Skin of body (tissue), 3 donors: ENCODE data around the gene ASTN1. TPM values are rescaled to one million over a fixed set of nuclear protein-coding genes. Genes with fewer than 3 reads are reported as not detected.

Source experiments
- DNase-seq: peaks from one replicate; lab custom pipeline; 2025; lab: John Stamatoyannopoulos, UW
- small RNA-seq: library from RNA; depleted of rRNA; stranded (forward); fragments of <200 nt; gene quantifications from one replicate; pipeline ENCODE3, GENCODE V24; 2014; ENCODE audit warnings: low replicate concordance
- total RNA-seq: library from RNA; depleted of rRNA; stranded (reverse); fragments of >200 nt; gene quantifications from one replicate; pipeline ENCODE4 v1.2.3, GENCODE V29; 2014

Gene ASTN1
- total RNA-seq, 1 donor from 2014 or later = 2.4 TPM

GRCh38 chr1:176839216-176839615 is 325.3 kb downstream of the ASTN1 start:
- no peak for DNase-seq

GRCh38 chr1:176838276-176838995 is 326.1 kb downstream of the ASTN1 start:
- DNase-seq = peak; percentile 93

GRCh38 chr1:176837708-176838107 is 326.8 kb downstream of the ASTN1 start:
- no peak for DNase-seq

- no peak for DNase-seq
Observed at GRCh38 chr1:176831150-176831549, 333.4 kb downstream of the ASTN1 start.

GRCh38 chr1:176829261-176829660 is 335.3 kb downstream of the ASTN1 start:
- DNase-seq = no peak

GRCh38 chr1:176826265-176826664 is 338.2 kb downstream of the ASTN1 start:
- peak; percentile 51 for DNase-seq

GRCh38 chr1:176820391-176821031 is 344.0 kb downstream of the ASTN1 start:
- DNase-seq = peak; percentile 77

GRCh38 chr1:176816232-176816631 is 348.3 kb downstream of the ASTN1 start:
- DNase-seq = no peak

- DNase-seq = no peak
Observed at GRCh38 chr1:176815621-176816020, 348.9 kb downstream of the ASTN1 start.

- peak; percentile 39 for DNase-seq
Observed at GRCh38 chr1:176811511-176812288, 352.8 kb downstream of the ASTN1 start.

GRCh38 chr1:176809292-176809691 is 355.2 kb downstream of the ASTN1 start:
- DNase-seq = no peak

Small RNAs within 50 kb of the gene (small RNA-seq; reads per million reads assigned to genes)
- gene MIR488 = 0.17 reads per million

Other genes starting within 250 kb of the ASTN1 start
- 0.39 TPM for gene BRINP2, start 6.2 kb upstream of the ASTN1 start, total RNA-seq